HL-60/S4 treated with phorbol 12-myristate 13-acetate at 8.2 ng/mL for 4 days and 3 days (cell line): ENCODE measurements around the gene MORN1.

ENCODE experiments used
- in situ Hi-C: fragments of 300-500 bp; cut with MboI; formaldehyde crosslinking; loops from 2 replicates; pipeline ENCODE4 v1.15.0; 2022; ENCODE audit warnings: low sequenced_read_pairs

MORN1 gene

GRCh38 chr1:2311184-2312032 lies 79.9 kb downstream of the MORN1 start:
- in situ Hi-C loops, result no loop called here

GRCh38 chr1:2310332-2311183 lies 80.8 kb downstream of the MORN1 start:
- in situ Hi-C loops, result no loop called here

- in situ Hi-C loops, result no loop called here
Observed at GRCh38 chr1:2308844-2309243, 82.5 kb downstream of the MORN1 start.

GRCh38 chr1:2307972-2308371 lies 83.4 kb downstream of the MORN1 start:
- in situ Hi-C loops, result no loop called here

GRCh38 chr1:2307064-2307605 lies 84.2 kb downstream of the MORN1 start:
- in situ Hi-C loops, result no loop called here

GRCh38 chr1:2306151-2306978 lies 85.0 kb downstream of the MORN1 start:
- in situ Hi-C loops, result no loop called here

- in situ Hi-C loops, result no loop called here
Observed at GRCh38 chr1:2304921-2305681, 86.3 kb downstream of the MORN1 start.

- in situ Hi-C loops, result no loop called here
Observed at GRCh38 chr1:2304282-2304681, 87.1 kb downstream of the MORN1 start.

GRCh38 chr1:2303781-2304180 lies 87.6 kb downstream of the MORN1 start:
- in situ Hi-C loops, result no loop called here

GRCh38 chr1:2303016-2303775 lies 88.2 kb downstream of the MORN1 start:
- in situ Hi-C loops, result no loop called here

GRCh38 chr1:2302292-2302925 lies 88.9 kb downstream of the MORN1 start:
- in situ Hi-C loops, result no loop called here

- in situ Hi-C loops, result no loop called here
Observed at GRCh38 chr1:2301607-2302291, 89.6 kb downstream of the MORN1 start.

GRCh38 chr1:2300851-2301606 lies 90.3 kb downstream of the MORN1 start:
- in situ Hi-C loops, result no loop called here

GRCh38 chr1:2300004-2300771 lies 91.2 kb downstream of the MORN1 start:
- in situ Hi-C loops, result no loop called here

- in situ Hi-C loops, result no loop called here
Observed at GRCh38 chr1:2299131-2299627, 92.2 kb downstream of the MORN1 start.

GRCh38 chr1:2298685-2299084 lies 92.7 kb downstream of the MORN1 start:
- in situ Hi-C loops, result no loop called here
